ENCODE results near the gene LIPI. TPM values are rescaled to one million over a fixed set of nuclear protein-coding genes. Genes with fewer than 3 reads are reported as not detected.
"Not testable (repeated sequence)": the region's sequence is repeated elsewhere in the genome, so short reads cannot be mapped to it uniquely, and the experiment has no call there.

LIPI gene
- total and polyA plus RNA-seq, 2 donors from 2014 or later = not detected

- TF ChIP-seq CTCF (IDR thresholded peaks at IDR 0.05; ENCODE audit: borderline replicate concordance, extremely low read depth, insufficient read depth) = no peak
- DNase-seq = peak; percentile 82 to 92 (median 85)
- intact Hi-C loops (cut with DNase I) = no loop called here
- Histone ChIP-seq H3K36me3 (ENCODE audit: control insufficient read depth in 2 of 3, insufficient read depth in 3 of 3, low read length in 3 of 3) (no peaks in the 10 kb centered on the region), H3K27me3 (ENCODE audit: control insufficient read depth, insufficient read depth, low read length) (no peaks in the 10 kb centered on the region), H3K27ac (ENCODE audit: low read depth in 2 of 2, low read length in 2 of 2) (no peak within 1 kb of the TSS), H3K9me3 (ENCODE audit: control insufficient read depth in 2 of 3, insufficient read depth in 1 of 3, low read length in 3 of 3) (no peaks in the 10 kb centered on the region), H3K4me3 (ENCODE audit: low read length in 3 of 3) (peak within 1 kb of the TSS; percentile 61 to 80 (median 76)), H3K4me1 (ENCODE audit: control insufficient read depth in 2 of 3, insufficient read depth in 2 of 3, low read depth in 1 of 3, low read length in 3 of 3) (no peaks in the 10 kb centered on the region), H3K9ac (ENCODE audit: low read length in 3 of 3) (peak within 1 kb of the TSS; percentile 21 to 72 (median 35))
- FAIRE-seq = no peak
These were observed 5.4 kb upstream of the LIPI start, which contains the start of gene RBM11 for GRCh38 chr21:14215971-14216641. Gene RBM11 (plus strand): TSS chr21:14216157. CDS start chr21:14216187, 30 bp downstream.

- no peak for FAIRE-seq
- no peak overlapping the region for H3K4me3 ChIP-seq (ENCODE audit: low read length in 3 of 3)
These were observed 2.4 kb upstream of the LIPI start for GRCh38 chr21:14213164-14213563.

GRCh38 chr21:14206222-14206621, 4.5 kb downstream of the LIPI start:
- TF ChIP-seq CTCF (IDR thresholded peaks at IDR 0.05; ENCODE audit: borderline replicate concordance, extremely low read depth, insufficient read depth) = no peak
- Histone ChIP-seq H3K36me3 (ENCODE audit: control insufficient read depth in 2 of 3, insufficient read depth in 3 of 3, low read length in 3 of 3) (no peaks in the 10 kb centered on the region), H3K4me3 (ENCODE audit: low read length in 3 of 3) (no peak overlapping the region), H3K9me3 (ENCODE audit: control insufficient read depth in 2 of 3, insufficient read depth in 1 of 3, low read length in 3 of 3) (no peaks in the 10 kb centered on the region), H3K4me1 (ENCODE audit: control insufficient read depth in 2 of 3, insufficient read depth in 2 of 3, low read depth in 1 of 3, low read length in 3 of 3) (no peaks in the 10 kb centered on the region), H3K27ac (ENCODE audit: low read depth in 2 of 2, low read length in 2 of 2) (no peak overlapping the region), H3K27me3 (ENCODE audit: control insufficient read depth, insufficient read depth, low read length) (no peaks in the 10 kb centered on the region), H3K9ac (ENCODE audit: low read length in 3 of 3) (no peak overlapping the region)
- intact Hi-C loops (cut with DNase I) = no loop called here
- no peak for DNase-seq
- FAIRE-seq = no peak

More at GRCh38 chr21:14213164-14213563, 2.4 kb upstream of the LIPI start:
- H3K4me1 ChIP-seq (ENCODE audit: control insufficient read depth in 2 of 3, insufficient read depth in 2 of 3, low read depth in 1 of 3, low read length in 3 of 3) = no peaks in the 10 kb centered on the region
- intact Hi-C loops (cut with DNase I) = no loop called here
- H3K27ac ChIP-seq (ENCODE audit: low read depth in 2 of 2, low read length in 2 of 2) = no peak overlapping the region
- no peak overlapping the region for H3K9ac ChIP-seq (ENCODE audit: low read length in 3 of 3)
- H3K36me3 ChIP-seq (ENCODE audit: control insufficient read depth in 2 of 3, insufficient read depth in 3 of 3, low read length in 3 of 3) = no peaks in the 10 kb centered on the region
- no peaks in the 10 kb centered on the region for H3K27me3 ChIP-seq (ENCODE audit: control insufficient read depth, insufficient read depth, low read length)
- no peak for TF ChIP-seq CTCF (IDR thresholded peaks at IDR 0.05; ENCODE audit: borderline replicate concordance, extremely low read depth, insufficient read depth)
- DNase-seq = no peak
- no peaks in the 10 kb centered on the region for H3K9me3 ChIP-seq (ENCODE audit: control insufficient read depth in 2 of 3, insufficient read depth in 1 of 3, low read length in 3 of 3)

GRCh38 chr21:14166463-14167223, 44.1 kb downstream of the LIPI start:
- H3K9ac ChIP-seq (ENCODE audit: low read length in 3 of 3); H3K9me3 ChIP-seq (ENCODE audit: control insufficient read depth in 2 of 3, insufficient read depth in 1 of 3, low read length in 3 of 3); H3K4me1 ChIP-seq (ENCODE audit: control insufficient read depth in 2 of 3, insufficient read depth in 2 of 3, low read depth in 1 of 3, low read length in 3 of 3); H3K4me3 ChIP-seq (ENCODE audit: low read length in 3 of 3); intact Hi-C loops (cut with DNase I); H3K27ac ChIP-seq (ENCODE audit: low read depth in 2 of 2, low read length in 2 of 2); H3K36me3 ChIP-seq (ENCODE audit: control insufficient read depth in 2 of 3, insufficient read depth in 3 of 3, low read length in 3 of 3); H3K27me3 ChIP-seq (ENCODE audit: control insufficient read depth, insufficient read depth, low read length); FAIRE-seq; DNase-seq: not testable (repeated sequence)

All from kidney (tissue), 14 donors.